Measurements from ENCODE around the gene ENTREP3. TPM values are rescaled to one million over a fixed set of nuclear protein-coding genes. Genes with fewer than 3 reads are reported as not detected.

ENTREP3 gene
- total RNA-seq, 1 donor from 2014 or later: 55.7 TPM

- Mint-ChIP-seq H3K9me3 (no peaks in the 10 kb centered on the region), H3K36me3 (no peaks in the 10 kb centered on the region), H3K27me3 (no peaks in the 10 kb centered on the region), H3K4me1 (ENCODE audit: unreplicated experiment) (peaks cover 17% of the 10 kb centered on the region), H3K4me3 (peak overlapping the region; percentile 92), H3K27ac (peak overlapping the region; percentile 82)
- DNase-seq (ENCODE audit: extremely low spot score, unreplicated experiment): no peak
- TF ChIP-seq CTCF (conservative IDR thresholded peaks at IDR 0.05): no peak
These were observed 46.0 kb downstream of the ENTREP3 start for GRCh38 chr1:155209312-155209721.

GRCh38 chr1:155208541-155209311 is 46.6 kb downstream of the ENTREP3 start, which contains the start of gene MTX1:
Gene MTX1 (plus strand): TSS chr1:155208695. CDS start chr1:155208805, 110 bp downstream.
- peak within 1 kb of the TSS; percentile 93 for H3K27ac Mint-ChIP-seq
- H3K4me1 Mint-ChIP-seq (ENCODE audit: unreplicated experiment): peaks cover 17% of the 10 kb centered on the region
- H3K9me3 Mint-ChIP-seq: no peaks in the 10 kb centered on the region
- TF ChIP-seq CTCF (conservative IDR thresholded peaks at IDR 0.05): no peak
- H3K27me3 Mint-ChIP-seq: no peaks in the 10 kb centered on the region
- no peaks in the 10 kb centered on the region for H3K36me3 Mint-ChIP-seq
- H3K4me3 Mint-ChIP-seq: peak within 1 kb of the TSS; percentile 92
- peak; percentile 85 for DNase-seq (ENCODE audit: extremely low spot score, unreplicated experiment)

- Mint-ChIP-seq H3K4me3 (peak within 1 kb of the TSS; percentile 92), H3K27ac (peak within 1 kb of the TSS; percentile 93), H3K4me1 (ENCODE audit: unreplicated experiment) (peaks cover 17% of the 10 kb centered on the region), H3K27me3 (no peaks in the 10 kb centered on the region), H3K9me3 (no peaks in the 10 kb centered on the region), H3K36me3 (no peaks in the 10 kb centered on the region)
- no peak for DNase-seq (ENCODE audit: extremely low spot score, unreplicated experiment)
- no peak for TF ChIP-seq CTCF (conservative IDR thresholded peaks at IDR 0.05)
These were observed 47.3 kb downstream of the ENTREP3 start, which contains the start of gene THBS3 for GRCh38 chr1:155207806-155208540. Gene THBS3 (minus strand): TSS chr1:155207897. CDS start chr1:155207876, 21 bp downstream.

GRCh38 chr1:155206891-155207805 is 48.1 kb downstream of the ENTREP3 start:
- Mint-ChIP-seq H3K9me3 (no peaks in the 10 kb centered on the region), H3K4me1 (ENCODE audit: unreplicated experiment) (peaks cover 17% of the 10 kb centered on the region), H3K27ac (peak overlapping the region; percentile 93), H3K36me3 (no peaks in the 10 kb centered on the region), H3K4me3 (peak overlapping the region; percentile 84), H3K27me3 (no peaks in the 10 kb centered on the region)
- DNase-seq (ENCODE audit: extremely low spot score, unreplicated experiment): peak; percentile 88
- TF ChIP-seq CTCF (conservative IDR thresholded peaks at IDR 0.05): peak; percentile 90

GRCh38 chr1:155205969-155206593 is 49.2 kb downstream of the ENTREP3 start:
- TF ChIP-seq CTCF (conservative IDR thresholded peaks at IDR 0.05): no peak
- no peaks in the 10 kb centered on the region for H3K27me3 Mint-ChIP-seq
- DNase-seq (ENCODE audit: extremely low spot score, unreplicated experiment): no peak
- no peak overlapping the region for H3K27ac Mint-ChIP-seq
- peaks cover 17% of the 10 kb centered on the region for H3K4me1 Mint-ChIP-seq (ENCODE audit: unreplicated experiment)
- H3K36me3 Mint-ChIP-seq: no peaks in the 10 kb centered on the region
- H3K9me3 Mint-ChIP-seq: no peaks in the 10 kb centered on the region
- H3K4me3 Mint-ChIP-seq: no peak overlapping the region

Data from type B pancreatic cell (in vitro differentiated cells).